Brain microvascular endothelial cell (primary cell): Measurements from ENCODE around the gene SEC31A.

Experiments
- DNase-seq: peaks from one replicate; pipeline ENCODE4 v3.0.0-alpha.2; 2020
- H3K27ac ChIP-seq: fragments of 250-450 bp; sonication (Bioruptor Pico); 2 replicates; pipeline ENCODE4 v1.5.1; 2020; ENCODE audit warnings: mild to moderate bottlenecking, moderate library complexity
- H3K27me3 ChIP-seq: fragments of 250-450 bp; sonication (Bioruptor Pico); replicated peaks from 2 replicates; pipeline ENCODE4 v1.5.1; 2020; ENCODE audit warnings: mild to moderate bottlenecking
- H3K36me3 ChIP-seq: fragments of 250-450 bp; sonication (Bioruptor Pico); replicated peaks from 2 replicates; pipeline ENCODE4 v1.5.1; 2020; ENCODE audit warnings: mild to moderate bottlenecking
- H3K4me3 ChIP-seq: 2 replicates; pipeline ENCODE4 v1.5.1; 2011; ENCODE audit warnings: low read depth, mild to moderate bottlenecking, control low read depth, low read length, moderate library complexity
- in situ Hi-C: cut with HindIII; loops from 2 replicates; pipeline ENCODE4 v1.10.0; 2017; ENCODE audit warnings: low sequenced_read_pairs, low pct_ligation_motif_present
- TF ChIP-seq, protein P1 (sequence below): IDR thresholded peaks from 2 replicates; pipeline ENCODE4 v1.5.1; 2011; ENCODE audit warnings: low read depth, mild to moderate bottlenecking, moderate library complexity, low read length, control low read depth, inconsistent platforms; ENCODE audit errors: missing control alignments

The SEC31A gene, protein sequence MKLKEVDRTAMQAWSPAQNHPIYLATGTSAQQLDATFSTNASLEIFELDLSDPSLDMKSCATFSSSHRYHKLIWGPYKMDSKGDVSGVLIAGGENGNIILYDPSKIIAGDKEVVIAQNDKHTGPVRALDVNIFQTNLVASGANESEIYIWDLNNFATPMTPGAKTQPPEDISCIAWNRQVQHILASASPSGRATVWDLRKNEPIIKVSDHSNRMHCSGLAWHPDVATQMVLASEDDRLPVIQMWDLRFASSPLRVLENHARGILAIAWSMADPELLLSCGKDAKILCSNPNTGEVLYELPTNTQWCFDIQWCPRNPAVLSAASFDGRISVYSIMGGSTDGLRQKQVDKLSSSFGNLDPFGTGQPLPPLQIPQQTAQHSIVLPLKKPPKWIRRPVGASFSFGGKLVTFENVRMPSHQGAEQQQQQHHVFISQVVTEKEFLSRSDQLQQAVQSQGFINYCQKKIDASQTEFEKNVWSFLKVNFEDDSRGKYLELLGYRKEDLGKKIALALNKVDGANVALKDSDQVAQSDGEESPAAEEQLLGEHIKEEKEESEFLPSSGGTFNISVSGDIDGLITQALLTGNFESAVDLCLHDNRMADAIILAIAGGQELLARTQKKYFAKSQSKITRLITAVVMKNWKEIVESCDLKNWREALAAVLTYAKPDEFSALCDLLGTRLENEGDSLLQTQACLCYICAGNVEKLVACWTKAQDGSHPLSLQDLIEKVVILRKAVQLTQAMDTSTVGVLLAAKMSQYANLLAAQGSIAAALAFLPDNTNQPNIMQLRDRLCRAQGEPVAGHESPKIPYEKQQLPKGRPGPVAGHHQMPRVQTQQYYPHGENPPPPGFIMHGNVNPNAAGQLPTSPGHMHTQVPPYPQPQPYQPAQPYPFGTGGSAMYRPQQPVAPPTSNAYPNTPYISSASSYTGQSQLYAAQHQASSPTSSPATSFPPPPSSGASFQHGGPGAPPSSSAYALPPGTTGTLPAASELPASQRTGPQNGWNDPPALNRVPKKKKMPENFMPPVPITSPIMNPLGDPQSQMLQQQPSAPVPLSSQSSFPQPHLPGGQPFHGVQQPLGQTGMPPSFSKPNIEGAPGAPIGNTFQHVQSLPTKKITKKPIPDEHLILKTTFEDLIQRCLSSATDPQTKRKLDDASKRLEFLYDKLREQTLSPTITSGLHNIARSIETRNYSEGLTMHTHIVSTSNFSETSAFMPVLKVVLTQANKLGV

DNA sequence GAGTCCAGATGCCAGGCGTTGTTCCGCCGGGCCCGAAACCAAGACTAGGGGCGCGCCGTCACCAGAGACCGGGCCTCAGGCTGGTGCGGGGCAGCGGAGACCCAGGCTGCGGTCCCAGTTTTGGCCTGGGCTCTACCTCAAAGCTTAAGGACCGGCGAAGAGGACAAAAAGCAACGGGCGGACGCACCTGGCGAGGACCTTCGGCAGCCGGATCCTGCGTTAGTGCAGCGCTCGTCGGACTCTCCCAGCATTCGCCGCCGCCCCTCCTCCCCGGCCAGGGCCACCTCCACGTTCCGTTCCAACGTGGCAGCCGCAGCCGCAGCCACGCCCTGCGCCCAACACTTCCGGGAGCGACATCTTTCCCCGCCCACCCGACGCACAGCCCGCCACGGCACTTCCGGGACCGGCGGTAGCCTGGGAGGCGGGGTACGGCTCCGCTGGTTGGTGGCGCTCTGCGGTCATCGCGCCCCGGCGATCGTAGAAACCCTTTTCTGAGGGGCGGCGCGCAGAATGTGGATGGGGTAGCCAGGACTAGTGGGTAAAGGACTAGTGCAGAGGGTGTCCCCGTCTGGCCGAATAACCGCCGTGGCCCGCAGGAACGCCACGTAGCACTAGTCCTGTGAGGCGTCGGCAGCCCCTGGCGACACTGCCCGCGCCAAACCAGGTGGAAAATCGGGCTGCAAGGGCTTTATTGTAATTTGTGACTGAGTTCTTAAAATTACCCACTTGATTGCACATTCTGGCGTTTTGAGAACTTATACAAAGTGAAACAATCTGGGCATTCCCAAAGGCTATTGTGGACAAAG, at the start of gene SEC31A:
TSS of gene SEC31A (minus strand) at position 253 of the 806 bp plus-strand sequence. CDS start 9,217 bp downstream, outside the sequence.
- in situ Hi-C loops, result no loop called here
- Histone ChIP-seq H3K27me3 (no peaks in the 10 kb centered on the region), H3K4me3 (peak within 1 kb of the TSS; percentile 94), H3K27ac (peak within 1 kb of the TSS; percentile 97), H3K36me3 (peaks cover 20% of the 10 kb centered on the region)
- TF ChIP-seq, protein P1, sequence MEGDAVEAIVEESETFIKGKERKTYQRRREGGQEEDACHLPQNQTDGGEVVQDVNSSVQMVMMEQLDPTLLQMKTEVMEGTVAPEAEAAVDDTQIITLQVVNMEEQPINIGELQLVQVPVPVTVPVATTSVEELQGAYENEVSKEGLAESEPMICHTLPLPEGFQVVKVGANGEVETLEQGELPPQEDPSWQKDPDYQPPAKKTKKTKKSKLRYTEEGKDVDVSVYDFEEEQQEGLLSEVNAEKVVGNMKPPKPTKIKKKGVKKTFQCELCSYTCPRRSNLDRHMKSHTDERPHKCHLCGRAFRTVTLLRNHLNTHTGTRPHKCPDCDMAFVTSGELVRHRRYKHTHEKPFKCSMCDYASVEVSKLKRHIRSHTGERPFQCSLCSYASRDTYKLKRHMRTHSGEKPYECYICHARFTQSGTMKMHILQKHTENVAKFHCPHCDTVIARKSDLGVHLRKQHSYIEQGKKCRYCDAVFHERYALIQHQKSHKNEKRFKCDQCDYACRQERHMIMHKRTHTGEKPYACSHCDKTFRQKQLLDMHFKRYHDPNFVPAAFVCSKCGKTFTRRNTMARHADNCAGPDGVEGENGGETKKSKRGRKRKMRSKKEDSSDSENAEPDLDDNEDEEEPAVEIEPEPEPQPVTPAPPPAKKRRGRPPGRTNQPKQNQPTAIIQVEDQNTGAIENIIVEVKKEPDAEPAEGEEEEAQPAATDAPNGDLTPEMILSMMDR, result peak; percentile 2
- DNase-seq, result peak; percentile 89

GRCh38 chr4:82939414-82939813, 48.5 kb upstream of the SEC31A start:
- in situ Hi-C loops, result no loop called here
- no peaks in the 10 kb centered on the region for H3K27me3 ChIP-seq
- H3K27ac ChIP-seq, result no peak overlapping the region
- no peak overlapping the region for H3K4me3 ChIP-seq
- no peaks in the 10 kb centered on the region for H3K36me3 ChIP-seq
- DNase-seq, result no peak
- TF ChIP-seq, protein P1, result no peak

GRCh38 chr4:82934441-82934840, 43.5 kb upstream of the SEC31A start:
- Histone ChIP-seq H3K36me3 (no peaks in the 10 kb centered on the region), H3K27ac (no peak overlapping the region), H3K27me3 (no peaks in the 10 kb centered on the region), H3K4me3 (no peak overlapping the region)
- TF ChIP-seq, protein P1, result no peak
- in situ Hi-C loops, result no loop called here
- DNase-seq, result no peak

- no peak overlapping the region for H3K4me3 ChIP-seq
- H3K36me3 ChIP-seq, result no peaks in the 10 kb centered on the region
- DNase-seq, result no peak
- TF ChIP-seq, protein P1, result no peak
- in situ Hi-C loops, result no loop called here
- no peak overlapping the region for H3K27ac ChIP-seq
- no peaks in the 10 kb centered on the region for H3K27me3 ChIP-seq
Measured at GRCh38 chr4:82930848-82931755, 40.1 kb upstream of the SEC31A start.
